ENCODE results near the gene TRIM24. TPM values are rescaled to one million over a fixed set of nuclear protein-coding genes. Genes with fewer than 3 reads are reported as not detected.

Gene TRIM24
- total RNA-seq, 1 donor from 2014 or later = 93.8 TPM

- Mint-ChIP-seq H3K9me3 (no peaks in the 10 kb centered on the region), H3K4me3 (no peak overlapping the region), H3K27me3 (ENCODE audit: low read depth) (no peaks in the 10 kb centered on the region), H3K36me3 (ENCODE audit: low read depth) (peaks cover 17% of the 10 kb centered on the region), H3K4me1 (peaks cover 36% of the 10 kb centered on the region), H3K27ac (ENCODE audit: unreplicated experiment) (no peak overlapping the region)
- TF ChIP-seq, protein P1, sequence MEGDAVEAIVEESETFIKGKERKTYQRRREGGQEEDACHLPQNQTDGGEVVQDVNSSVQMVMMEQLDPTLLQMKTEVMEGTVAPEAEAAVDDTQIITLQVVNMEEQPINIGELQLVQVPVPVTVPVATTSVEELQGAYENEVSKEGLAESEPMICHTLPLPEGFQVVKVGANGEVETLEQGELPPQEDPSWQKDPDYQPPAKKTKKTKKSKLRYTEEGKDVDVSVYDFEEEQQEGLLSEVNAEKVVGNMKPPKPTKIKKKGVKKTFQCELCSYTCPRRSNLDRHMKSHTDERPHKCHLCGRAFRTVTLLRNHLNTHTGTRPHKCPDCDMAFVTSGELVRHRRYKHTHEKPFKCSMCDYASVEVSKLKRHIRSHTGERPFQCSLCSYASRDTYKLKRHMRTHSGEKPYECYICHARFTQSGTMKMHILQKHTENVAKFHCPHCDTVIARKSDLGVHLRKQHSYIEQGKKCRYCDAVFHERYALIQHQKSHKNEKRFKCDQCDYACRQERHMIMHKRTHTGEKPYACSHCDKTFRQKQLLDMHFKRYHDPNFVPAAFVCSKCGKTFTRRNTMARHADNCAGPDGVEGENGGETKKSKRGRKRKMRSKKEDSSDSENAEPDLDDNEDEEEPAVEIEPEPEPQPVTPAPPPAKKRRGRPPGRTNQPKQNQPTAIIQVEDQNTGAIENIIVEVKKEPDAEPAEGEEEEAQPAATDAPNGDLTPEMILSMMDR (conservative IDR thresholded peaks at IDR 0.05) = no peak
- DNase-seq (ENCODE audit: low read depth, low spot score) = no peak
These were observed 40.8 kb downstream of the TRIM24 start for GRCh38 chr7:138500892-138501291.

DNA sequence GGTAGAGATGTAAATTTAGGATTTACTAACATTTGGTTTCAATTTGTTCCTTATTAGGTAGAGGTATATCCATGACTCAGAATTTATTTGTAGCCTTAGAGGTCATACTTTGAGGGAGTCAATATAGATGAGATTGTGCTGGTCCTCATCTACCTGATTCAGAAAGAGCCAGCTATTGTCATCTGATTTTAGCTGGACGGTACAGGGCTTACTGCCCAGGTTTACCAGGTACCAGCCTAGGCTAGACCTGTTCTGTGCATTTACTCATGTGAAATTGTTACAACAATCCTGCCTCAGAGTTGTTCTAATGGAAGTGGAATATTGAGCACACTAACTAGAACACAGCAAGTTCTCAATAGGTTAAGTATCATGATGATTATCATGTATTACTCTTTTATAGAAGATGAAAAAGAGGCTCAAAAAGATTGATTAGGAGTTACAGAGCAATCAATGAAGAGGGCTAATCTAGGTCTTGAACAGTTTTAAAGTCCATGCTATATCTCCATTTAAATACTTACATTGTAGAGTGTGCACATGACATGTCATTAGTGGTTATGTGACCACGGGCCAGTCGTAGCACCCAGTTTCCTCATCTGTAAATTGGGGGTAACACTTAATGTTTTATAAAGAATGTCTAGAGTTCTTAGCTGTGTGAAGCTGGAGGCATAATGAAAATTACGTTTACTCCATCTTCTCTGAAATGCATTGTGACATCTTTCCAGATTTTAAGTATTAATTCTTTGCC lies 42.1 kb downstream of the TRIM24 start:
- TF ChIP-seq, protein P1 (conservative IDR thresholded peaks at IDR 0.05) = no peak
- no peak overlapping the region for H3K4me3 Mint-ChIP-seq
- H3K27me3 Mint-ChIP-seq (ENCODE audit: low read depth) = no peaks in the 10 kb centered on the region
- peaks cover 36% of the 10 kb centered on the region for H3K4me1 Mint-ChIP-seq
- no peaks in the 10 kb centered on the region for H3K9me3 Mint-ChIP-seq
- peaks cover 24% of the 10 kb centered on the region for H3K36me3 Mint-ChIP-seq (ENCODE audit: low read depth)
- DNase-seq (ENCODE audit: low read depth, low spot score) = no peak
- no peak overlapping the region for H3K27ac Mint-ChIP-seq (ENCODE audit: unreplicated experiment)

DNA sequence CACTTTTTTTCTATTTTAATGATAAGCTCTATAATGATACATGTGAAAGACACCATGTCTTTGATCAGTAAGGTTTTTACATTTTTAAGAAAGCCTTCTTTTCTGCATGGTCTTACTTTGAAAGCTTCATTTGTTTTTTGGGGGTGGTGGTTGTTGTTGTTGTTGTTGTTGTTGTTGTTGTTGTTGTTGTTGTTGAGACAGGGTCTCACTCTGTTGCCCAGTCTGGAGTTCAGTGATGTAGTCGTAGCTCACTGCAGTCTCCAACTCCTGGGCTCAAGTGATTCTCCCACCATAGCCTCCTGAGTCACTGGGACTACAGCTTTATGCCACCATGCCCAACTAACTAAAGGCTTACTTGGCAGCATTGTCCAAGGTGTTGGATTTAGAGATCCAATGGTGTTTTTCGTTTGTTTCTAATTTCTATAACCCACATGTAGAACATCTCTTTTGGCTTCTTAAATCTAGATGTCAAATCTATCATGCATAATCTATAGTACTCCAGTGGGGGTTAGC lies 45.4 kb downstream of the TRIM24 start:
- peaks cover 5% of the 10 kb centered on the region for H3K9me3 Mint-ChIP-seq
- TF ChIP-seq, protein P1 (conservative IDR thresholded peaks at IDR 0.05) = no peak
- H3K4me1 Mint-ChIP-seq = peaks cover 34% of the 10 kb centered on the region
- H3K4me3 Mint-ChIP-seq = no peak overlapping the region
- H3K27ac Mint-ChIP-seq (ENCODE audit: unreplicated experiment) = no peak overlapping the region
- H3K36me3 Mint-ChIP-seq (ENCODE audit: low read depth) = peaks cover 38% of the 10 kb centered on the region
- DNase-seq (ENCODE audit: low read depth, low spot score) = no peak
- no peaks in the 10 kb centered on the region for H3K27me3 Mint-ChIP-seq (ENCODE audit: low read depth)

- H3K27me3 Mint-ChIP-seq (ENCODE audit: low read depth) = no peaks in the 10 kb centered on the region
- TF ChIP-seq, protein P1 (conservative IDR thresholded peaks at IDR 0.05) = no peak
- peaks cover 48% of the 10 kb centered on the region for H3K36me3 Mint-ChIP-seq (ENCODE audit: low read depth)
- no peak for DNase-seq (ENCODE audit: low read depth, low spot score)
- H3K9me3 Mint-ChIP-seq = peaks cover 8% of the 10 kb centered on the region
- peaks cover 33% of the 10 kb centered on the region for H3K4me1 Mint-ChIP-seq
- no peak overlapping the region for H3K27ac Mint-ChIP-seq (ENCODE audit: unreplicated experiment)
- no peak overlapping the region for H3K4me3 Mint-ChIP-seq
These were observed 46.7 kb downstream of the TRIM24 start for GRCh38 chr7:138506764-138507163.

GRCh38 chr7:138510003-138510402 lies 49.9 kb downstream of the TRIM24 start:
- no peak overlapping the region for H3K27ac Mint-ChIP-seq (ENCODE audit: unreplicated experiment)

More at GRCh38 chr7:138510003-138510402, 49.9 kb downstream of the TRIM24 start:
- Mint-ChIP-seq H3K36me3 (ENCODE audit: low read depth) (peaks cover 66% of the 10 kb centered on the region), H3K9me3 (peaks cover 14% of the 10 kb centered on the region), H3K27me3 (ENCODE audit: low read depth) (no peaks in the 10 kb centered on the region), H3K4me3 (no peak overlapping the region), H3K4me1 (peaks cover 25% of the 10 kb centered on the region)
- TF ChIP-seq, protein P1 (conservative IDR thresholded peaks at IDR 0.05) = no peak
- no peak for DNase-seq (ENCODE audit: low read depth, low spot score)
